ENCODE measurements around the gene BRD9.

Gene BRD9

GRCh38 chr5:909086-909485, 16.5 kb upstream of the BRD9 start:
- no peak for TF ChIP-seq CTCF (IDR thresholded peaks at IDR 0.05; ENCODE audit: low read length, missing control alignments)
- H3K4me3 ChIP-seq (replicated peaks; ENCODE audit: low read depth, low read length) = no peak overlapping the region
- DNase-seq (ENCODE audit: low read depth) = no peak

- no peak overlapping the region for H3K4me3 ChIP-seq (replicated peaks; ENCODE audit: low read depth, low read length)
- no peak for DNase-seq (ENCODE audit: low read depth)
- TF ChIP-seq CTCF (IDR thresholded peaks at IDR 0.05; ENCODE audit: low read length, missing control alignments) = no peak
Measured at GRCh38 chr5:908172-908571, 15.6 kb upstream of the BRD9 start.

- no peak overlapping the region for H3K4me3 ChIP-seq (replicated peaks; ENCODE audit: low read depth, low read length)
- no peak for TF ChIP-seq CTCF (IDR thresholded peaks at IDR 0.05; ENCODE audit: low read length, missing control alignments)
- DNase-seq (ENCODE audit: low read depth) = no peak
Measured at GRCh38 chr5:907366-907910, 14.8 kb upstream of the BRD9 start.

GRCh38 chr5:905139-905642, 12.6 kb upstream of the BRD9 start:
- TF ChIP-seq CTCF (IDR thresholded peaks at IDR 0.05; ENCODE audit: low read length, missing control alignments) = no peak
- H3K4me3 ChIP-seq (replicated peaks; ENCODE audit: low read depth, low read length) = no peak overlapping the region
- no peak for DNase-seq (ENCODE audit: low read depth)

GRCh38 chr5:903756-904096, 11.1 kb upstream of the BRD9 start:
- DNase-seq (ENCODE audit: low read depth) = no peak
- H3K4me3 ChIP-seq (replicated peaks; ENCODE audit: low read depth, low read length) = no peak overlapping the region
- no peak for TF ChIP-seq CTCF (IDR thresholded peaks at IDR 0.05; ENCODE audit: low read length, missing control alignments)

GRCh38 chr5:902129-902916, 9.7 kb upstream of the BRD9 start:
- H3K4me3 ChIP-seq (replicated peaks; ENCODE audit: low read depth, low read length) = no peak overlapping the region
- no peak for TF ChIP-seq CTCF (IDR thresholded peaks at IDR 0.05; ENCODE audit: low read length, missing control alignments)
- DNase-seq (ENCODE audit: low read depth) = no peak

GRCh38 chr5:900781-901180, 8.2 kb upstream of the BRD9 start:
- no peak overlapping the region for H3K4me3 ChIP-seq (replicated peaks; ENCODE audit: low read depth, low read length)
- DNase-seq (ENCODE audit: low read depth) = no peak
- no peak for TF ChIP-seq CTCF (IDR thresholded peaks at IDR 0.05; ENCODE audit: low read length, missing control alignments)

All from fibroblast of pulmonary artery (primary cell).